Measurements from ENCODE around the gene XRCC4.

Gene XRCC4

GRCh38 chr5:83396662-83397061 is 319.3 kb downstream of the XRCC4 start:
- TF ChIP-seq CTCF (IDR thresholded peaks at IDR 0.05), result no peak
- DNase-seq (ENCODE audit: low spot score), result no peak
- H3K4me3 ChIP-seq, result no peak overlapping the region
- no peak overlapping the region for H3K27ac ChIP-seq

- H3K4me3 ChIP-seq, result no peak overlapping the region
- no peak for TF ChIP-seq CTCF (IDR thresholded peaks at IDR 0.05)
- no peak overlapping the region for H3K27ac ChIP-seq
- DNase-seq (ENCODE audit: low spot score), result no peak
Observed at GRCh38 chr5:83397658-83398057, 320.3 kb downstream of the XRCC4 start.

- Histone ChIP-seq H3K27ac (no peak overlapping the region), H3K4me3 (no peak overlapping the region)
- no peak for DNase-seq (ENCODE audit: low spot score)
- TF ChIP-seq CTCF (IDR thresholded peaks at IDR 0.05), result no peak
Observed at GRCh38 chr5:83400241-83400640, 322.9 kb downstream of the XRCC4 start.

GRCh38 chr5:83400701-83401100 is 323.4 kb downstream of the XRCC4 start:
- DNase-seq (ENCODE audit: low spot score), result no peak
- no peak overlapping the region for H3K27ac ChIP-seq
- H3K4me3 ChIP-seq, result no peak overlapping the region
- no peak for TF ChIP-seq CTCF (IDR thresholded peaks at IDR 0.05)

GRCh38 chr5:83401122-83401731 is 323.9 kb downstream of the XRCC4 start:
- DNase-seq (ENCODE audit: low spot score), result no peak

GRCh38 chr5:83401775-83402174 is 324.4 kb downstream of the XRCC4 start:
- Histone ChIP-seq H3K4me3 (no peak overlapping the region), H3K27ac (no peak overlapping the region)
- no peak for DNase-seq (ENCODE audit: low spot score)
- TF ChIP-seq CTCF (IDR thresholded peaks at IDR 0.05), result no peak

More at GRCh38 chr5:83401122-83401731, 323.9 kb downstream of the XRCC4 start:
- H3K4me3 ChIP-seq, result no peak overlapping the region
- no peak for TF ChIP-seq CTCF (IDR thresholded peaks at IDR 0.05)
- no peak overlapping the region for H3K27ac ChIP-seq
